NOMO-1 (cell line): Measurements from ENCODE around the gene RRAGA.
"Not testable (repeated sequence)": the region's sequence is repeated elsewhere in the genome, so short reads cannot be mapped to it uniquely, and the experiment has no call there.

Experiments used
- DNase-seq, 2 experiments: peaks; one replicate each; lab custom pipeline; 2025; ENCODE audit not compliant: unreplicated experiment in 2 of 2; lab: John Stamatoyannopoulos, UW

RRAGA gene

DNA sequence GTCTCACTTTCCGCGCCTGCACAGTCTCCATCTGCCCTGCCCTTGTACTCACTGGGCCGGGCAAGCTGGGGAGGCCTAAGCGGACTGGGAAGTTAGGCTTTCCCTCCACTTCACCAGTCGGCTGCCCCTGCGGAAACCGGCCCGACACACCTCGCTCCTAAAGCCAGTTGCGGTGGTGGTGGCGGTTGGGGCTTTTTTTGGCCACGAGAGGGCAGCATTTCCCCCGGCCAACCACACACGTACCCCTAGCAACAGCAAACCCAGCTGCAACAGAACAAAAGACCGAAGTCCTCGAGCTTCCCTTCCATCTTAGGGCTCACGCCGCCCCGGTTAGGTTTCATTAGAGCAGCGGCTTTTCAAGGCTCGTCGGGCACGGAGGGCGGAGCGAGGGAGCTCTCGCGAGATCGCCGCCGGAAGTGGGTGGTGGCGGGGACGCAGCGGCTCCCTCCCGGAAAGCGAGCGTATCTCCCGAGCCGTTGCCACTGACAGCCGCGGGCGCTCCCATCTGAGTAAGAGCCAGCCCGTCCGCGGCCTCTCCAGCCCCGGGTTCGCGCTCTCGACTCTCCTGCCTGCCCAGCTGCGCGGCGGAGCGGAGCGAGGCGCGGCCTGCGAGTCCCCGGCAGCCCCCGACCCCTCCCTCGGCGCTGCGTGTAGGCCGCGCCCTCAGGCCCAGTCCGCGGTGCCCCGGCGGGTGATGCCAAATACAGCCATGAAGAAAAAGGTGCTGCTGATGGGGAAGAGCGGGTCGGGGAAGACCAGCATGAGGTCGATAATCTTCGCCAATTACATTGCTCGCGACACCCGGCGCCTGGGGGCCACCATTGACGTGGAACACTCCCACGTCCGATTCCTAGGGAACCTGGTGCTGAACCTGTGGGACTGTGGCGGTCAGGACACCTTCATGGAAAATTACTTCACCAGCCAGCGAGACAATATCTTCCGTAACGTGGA, at the start of gene RRAGA:
Gene RRAGA, plus strand, starts transcription at position 462 of the 951 bp plus-strand sequence. Its CDS starts 233 bp downstream, at position 695.
- peak; percentile 79 to 81 for DNase-seq

- DNase-seq = no peak
These were observed 49.1 kb upstream of the RRAGA start for GRCh38 chr9:19000133-19000532.

DNA sequence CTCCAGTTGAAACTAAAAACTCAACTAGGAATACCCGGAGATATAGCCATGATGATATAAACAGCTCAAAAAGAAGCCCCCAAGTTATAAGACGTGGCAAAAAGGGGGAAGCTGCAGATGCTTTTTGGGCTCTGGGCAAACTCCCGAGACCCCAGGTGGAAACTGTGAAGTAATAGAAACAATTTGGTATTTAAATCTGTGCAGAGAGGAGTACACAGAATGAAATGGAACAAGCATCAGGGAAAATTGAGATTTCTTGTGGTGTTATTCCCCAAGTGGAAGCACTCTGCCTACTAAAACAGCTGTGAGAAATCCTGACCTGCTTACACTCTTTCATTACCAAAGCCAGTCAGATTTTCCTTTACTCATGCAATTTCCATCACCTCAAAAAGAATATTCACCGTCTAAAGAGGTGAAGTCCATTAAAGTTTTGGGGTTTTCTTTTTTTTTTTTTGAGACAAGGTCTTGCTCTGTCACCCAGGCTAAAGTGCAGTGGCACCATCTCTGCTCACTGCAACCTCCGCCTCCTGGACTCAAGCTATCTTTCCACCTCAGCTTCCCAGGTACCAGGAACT, 39.7 kb upstream of the RRAGA start:
- DNase-seq = no peak

DNA sequence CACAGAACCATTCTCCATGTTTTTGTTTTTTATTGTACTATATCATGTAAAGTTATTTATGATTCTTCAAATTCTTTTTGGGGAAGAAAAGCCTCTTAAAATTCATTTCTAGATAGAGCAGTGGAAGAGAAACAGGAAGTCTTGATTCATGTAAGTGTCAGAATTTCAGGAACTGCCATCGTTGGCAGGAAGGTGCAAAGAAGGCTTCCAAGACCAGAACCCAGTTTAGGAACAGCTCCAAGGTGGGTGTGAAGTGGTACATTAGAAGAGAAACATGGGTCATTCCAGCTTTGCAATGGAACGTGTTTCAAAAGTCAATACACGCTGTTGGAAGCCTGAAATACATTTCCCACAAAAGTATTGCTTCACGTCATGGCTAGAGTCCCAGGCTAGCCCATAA, 31.0 kb upstream of the RRAGA start:
- no peak for DNase-seq

- DNase-seq = no peak
These were observed 28.3 kb upstream of the RRAGA start for GRCh38 chr9:19020886-19021455.

DNA sequence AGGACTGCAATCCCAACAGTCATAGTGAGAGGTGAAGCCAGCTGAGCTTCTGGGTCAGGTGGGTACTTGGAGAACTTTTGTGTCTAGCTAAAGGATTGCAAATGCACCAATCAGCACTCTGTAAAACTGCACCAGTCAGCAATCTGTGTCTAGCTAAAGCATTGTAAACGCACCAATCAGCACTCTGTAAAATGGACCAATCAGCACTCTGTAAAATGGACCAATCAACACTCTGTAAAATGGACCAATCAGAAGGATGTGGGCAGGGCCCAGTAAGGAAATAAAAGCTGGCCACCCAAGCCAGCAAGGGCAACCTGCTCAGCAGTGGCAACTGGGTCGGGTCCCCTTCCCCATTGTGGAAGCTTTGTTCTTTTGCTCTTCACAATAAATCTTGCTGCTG, 27.6 kb upstream of the RRAGA start:
- not testable (repeated sequence) for DNase-seq

DNA sequence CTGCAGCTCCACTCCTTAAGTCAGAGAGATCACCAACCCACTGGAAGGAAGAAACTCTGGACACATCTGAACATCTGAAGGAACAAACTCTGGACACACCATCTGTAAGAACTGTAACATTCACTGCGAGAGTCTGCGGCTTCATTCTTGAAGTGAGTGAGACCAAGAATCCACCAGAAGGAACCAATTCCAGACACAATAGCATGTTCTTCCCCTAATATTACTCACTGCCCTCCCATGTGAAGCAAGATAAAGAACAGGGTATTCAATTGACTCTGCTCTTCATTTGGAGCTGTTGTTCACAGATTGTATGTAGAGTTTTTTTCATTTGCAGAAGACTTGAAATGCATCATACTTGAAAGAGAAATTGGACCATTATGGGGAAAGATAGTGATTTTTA, 27.0 kb upstream of the RRAGA start:
- DNase-seq = no peak

DNA sequence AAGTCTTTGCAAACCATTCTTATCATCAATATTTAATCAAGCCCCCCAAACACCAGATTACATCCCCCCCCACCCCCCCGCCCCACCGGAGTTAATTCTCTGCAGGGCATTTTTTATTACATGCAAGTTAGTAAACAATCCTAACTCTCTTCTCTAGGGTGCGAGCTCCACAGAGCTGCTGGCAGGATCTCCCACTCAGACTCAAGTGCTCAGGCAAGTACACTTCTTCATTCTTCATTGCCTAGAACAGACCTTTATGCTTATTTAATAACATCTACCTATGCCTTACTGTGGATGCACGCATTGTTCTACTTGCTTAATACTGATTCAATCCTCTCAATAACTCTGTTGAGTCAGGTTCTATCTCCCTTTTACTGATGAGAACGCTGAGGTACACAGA, 26.1 kb upstream of the RRAGA start:
- DNase-seq = no peak

DNA sequence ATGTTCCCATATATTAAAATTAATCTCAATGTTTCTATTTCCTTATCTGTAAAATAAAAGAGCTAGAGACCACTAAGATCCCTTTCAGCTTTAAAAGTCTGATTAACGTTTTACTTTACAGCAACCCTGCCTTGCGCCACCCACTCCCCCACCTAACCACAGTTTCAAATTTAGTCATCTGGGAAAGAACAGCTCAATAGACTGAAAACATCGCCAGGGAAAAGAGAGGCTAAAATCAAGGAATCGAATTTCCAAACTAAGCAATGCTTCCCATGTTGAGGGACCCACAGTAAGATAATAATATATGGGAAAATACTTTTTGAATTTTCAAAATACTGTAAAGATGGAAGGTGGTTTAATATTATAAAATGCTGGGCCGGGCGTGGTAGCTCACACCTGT, 22.9 kb upstream of the RRAGA start:
- DNase-seq = no peak

- DNase-seq = no peak
These were observed 21.4 kb upstream of the RRAGA start for GRCh38 chr9:19027825-19028224.

- peak in 1 of 2 experiments; percentile 10 for DNase-seq
These were observed 20.3 kb upstream of the RRAGA start for GRCh38 chr9:19028835-19029451.

DNA sequence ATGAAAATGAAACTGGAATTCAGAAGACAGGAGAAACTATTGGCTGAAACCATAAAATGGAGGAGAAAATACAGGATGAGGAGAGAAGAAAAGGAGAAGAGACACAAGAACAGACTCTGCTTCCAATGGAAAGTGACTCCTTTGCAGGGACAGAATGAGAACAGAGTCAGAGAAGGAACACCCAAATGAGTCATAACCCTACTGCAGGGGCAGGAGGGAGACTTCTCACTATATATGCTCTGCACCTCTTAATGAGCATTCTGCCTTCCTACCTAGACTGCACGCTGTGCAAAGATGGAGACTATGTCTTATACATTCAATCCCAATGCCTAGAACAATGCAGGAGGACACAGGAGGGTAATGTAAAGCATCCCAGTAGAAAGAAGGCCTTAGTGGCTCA, 18.3 kb upstream of the RRAGA start:
- no peak for DNase-seq

DNA sequence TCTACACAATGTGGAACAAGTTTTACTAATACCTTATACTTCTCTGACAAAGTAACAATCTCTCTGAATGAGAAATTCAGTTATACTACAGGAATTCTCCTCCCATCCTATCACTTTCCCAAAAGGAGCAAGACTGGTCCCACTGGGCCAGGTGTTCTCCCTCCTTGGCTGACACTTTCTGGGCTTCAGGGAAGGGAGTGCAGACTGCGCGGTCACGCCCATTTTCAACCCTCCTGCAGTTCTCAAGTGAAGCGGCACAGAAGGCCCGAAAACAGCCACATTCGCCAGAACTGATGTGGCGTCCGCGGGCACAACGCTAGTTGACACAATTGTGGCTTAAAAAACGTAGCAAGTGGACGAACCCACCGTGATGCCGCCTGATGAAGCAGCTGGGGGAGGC, 16.8 kb upstream of the RRAGA start:
- no peak for DNase-seq

GRCh38 chr9:19033015-19033414, 16.2 kb upstream of the RRAGA start, which contains the start of gene SAXO1:
Gene SAXO1 (minus strand): TSS chr9:19033209. CDS start chr9:19032908, 301 bp downstream.
- DNase-seq = no peak

- no peak for DNase-seq
These were observed 12.6 kb upstream of the RRAGA start for GRCh38 chr9:19036611-19037010.

- no peak for DNase-seq
These were observed 850 bp downstream of the RRAGA start for GRCh38 chr9:19049917-19050636.

DNA sequence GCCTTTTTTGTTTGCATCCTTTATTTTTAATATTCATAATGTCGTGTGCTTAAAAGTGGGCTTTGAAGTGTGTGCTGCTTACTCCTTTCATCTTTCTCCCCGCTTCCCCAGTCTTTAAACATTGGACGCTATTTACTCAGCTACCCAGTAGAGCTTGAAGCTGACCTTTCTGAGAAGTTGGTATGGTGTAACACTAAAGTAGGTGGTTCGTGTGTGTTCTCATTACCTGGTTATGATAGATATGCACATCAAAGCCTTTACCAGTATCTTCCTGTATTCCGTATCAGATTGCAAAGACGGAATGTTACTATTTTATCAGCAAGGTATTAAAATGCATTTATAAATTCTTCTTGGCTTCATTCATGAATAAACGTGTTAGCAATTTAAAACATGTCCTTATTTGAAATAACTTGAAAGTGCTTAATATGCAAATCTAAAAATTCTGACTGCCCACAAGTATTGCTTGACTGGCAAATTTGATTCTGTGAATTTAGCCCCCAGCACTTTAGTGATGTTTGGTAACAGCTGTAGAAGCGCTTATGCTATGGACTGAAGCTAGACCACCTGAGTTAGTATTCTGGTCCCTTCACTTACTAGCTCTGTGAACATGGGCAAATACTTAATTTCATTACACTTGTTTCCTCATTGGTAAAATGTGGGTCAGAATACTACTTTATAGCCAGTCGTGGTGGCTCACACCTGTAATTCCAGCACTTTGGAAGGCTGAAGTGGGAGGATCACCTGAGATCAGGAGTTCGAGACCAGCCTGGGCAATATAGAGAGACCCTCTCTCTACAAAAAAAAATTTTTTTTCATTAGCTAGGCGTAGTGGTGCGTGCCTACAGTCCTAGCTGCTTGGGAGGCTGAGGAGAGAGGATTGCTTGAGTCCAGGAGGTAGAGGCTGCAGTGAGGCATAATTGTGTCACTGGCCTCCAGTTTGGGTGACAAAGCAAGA, 1.7 kb downstream of the RRAGA start:
- DNase-seq = peak in 1 of 2 experiments; percentile 1

DNA sequence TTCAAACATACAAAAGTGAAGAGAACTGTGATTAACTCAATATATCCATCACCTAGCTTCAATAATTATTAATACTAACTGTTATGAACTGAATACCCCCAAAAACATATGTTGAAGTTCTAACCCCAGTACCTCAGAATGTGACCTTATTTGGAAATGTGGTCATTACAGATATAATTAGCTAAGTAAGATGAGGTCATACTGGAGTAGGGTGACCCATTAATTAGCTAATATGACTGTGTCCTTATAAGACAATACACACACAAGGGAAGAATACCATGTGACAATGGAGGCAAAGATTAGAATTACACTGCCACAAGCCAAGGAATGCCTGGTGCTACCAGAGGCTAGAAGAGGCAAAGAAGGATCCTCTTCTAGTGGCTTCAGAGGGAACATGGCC, 7.8 kb downstream of the RRAGA start:
- no peak for DNase-seq

DNA sequence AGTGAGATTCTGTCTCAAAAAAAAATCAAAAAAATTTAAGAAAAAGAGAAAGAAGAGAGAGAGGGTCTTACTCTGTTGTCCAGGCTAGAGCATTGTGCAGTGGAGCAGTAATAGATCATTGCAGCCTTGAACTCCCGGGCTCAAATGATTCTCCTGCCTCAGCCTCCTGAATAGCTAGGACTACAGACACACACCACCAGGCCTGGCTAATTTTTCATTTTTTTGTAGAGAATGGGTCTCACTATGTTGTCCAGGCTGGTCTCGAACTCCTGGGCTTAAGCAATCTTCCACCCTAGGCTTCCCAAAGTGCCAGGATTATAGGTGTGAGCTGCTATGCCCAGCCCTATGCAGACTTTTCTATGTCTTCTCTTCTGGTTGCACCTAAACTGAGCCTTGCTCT, 25.0 kb downstream of the RRAGA start:
- DNase-seq = no peak

GRCh38 chr9:19074836-19075235, 25.6 kb downstream of the RRAGA start:
- no peak for DNase-seq
